GM19099 (cell line): ENCODE data around the gene SORBS1.

Experiments
- POLR2A ChIP-seq: IDR thresholded peaks from 3 replicates; pipeline ENCODE4 v1.6.1; 2011; ENCODE audit warnings: low read depth; ENCODE audit not compliant: insufficient read length; ENCODE audit errors: extremely low read depth

SORBS1 gene

DNA sequence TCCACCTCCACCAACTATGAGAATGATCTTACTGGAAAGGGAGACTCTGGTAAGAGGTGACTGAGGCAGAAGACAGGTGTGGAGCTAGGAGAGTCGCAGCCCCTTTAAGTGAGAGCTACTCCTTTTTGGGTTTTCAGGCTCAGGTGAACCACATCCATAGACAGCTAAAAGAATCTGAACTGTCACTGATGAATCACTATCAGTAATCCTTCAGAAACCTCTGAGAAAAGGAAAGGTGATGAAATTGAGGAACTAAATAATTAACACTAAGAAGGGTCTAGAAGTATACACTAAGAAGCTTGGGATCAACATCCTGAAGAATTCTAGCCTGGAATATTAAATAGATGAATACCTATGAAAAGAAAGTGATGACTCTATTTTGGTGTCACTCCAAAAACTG is 83.0 kb downstream of the SORBS1 start:
- TF ChIP-seq POLR2A = no peak

DNA sequence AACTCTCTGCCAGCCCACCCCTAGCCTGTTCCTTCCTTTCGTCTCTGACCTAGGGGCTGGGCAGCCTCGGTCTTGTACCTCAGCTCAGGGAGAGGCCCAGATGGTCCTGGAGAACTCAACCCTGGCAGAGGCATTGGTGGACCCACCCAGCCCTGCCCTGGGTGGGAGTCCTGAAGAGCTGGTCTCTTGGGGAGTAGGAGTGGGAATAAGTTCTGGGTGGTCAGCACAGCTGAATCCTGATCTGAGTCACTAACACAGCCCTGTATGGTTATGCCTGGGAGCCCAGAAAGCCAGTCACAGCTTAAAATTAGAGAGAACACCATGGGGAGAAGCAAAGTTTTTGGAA is 84.0 kb downstream of the SORBS1 start:
- TF ChIP-seq POLR2A = no peak

DNA sequence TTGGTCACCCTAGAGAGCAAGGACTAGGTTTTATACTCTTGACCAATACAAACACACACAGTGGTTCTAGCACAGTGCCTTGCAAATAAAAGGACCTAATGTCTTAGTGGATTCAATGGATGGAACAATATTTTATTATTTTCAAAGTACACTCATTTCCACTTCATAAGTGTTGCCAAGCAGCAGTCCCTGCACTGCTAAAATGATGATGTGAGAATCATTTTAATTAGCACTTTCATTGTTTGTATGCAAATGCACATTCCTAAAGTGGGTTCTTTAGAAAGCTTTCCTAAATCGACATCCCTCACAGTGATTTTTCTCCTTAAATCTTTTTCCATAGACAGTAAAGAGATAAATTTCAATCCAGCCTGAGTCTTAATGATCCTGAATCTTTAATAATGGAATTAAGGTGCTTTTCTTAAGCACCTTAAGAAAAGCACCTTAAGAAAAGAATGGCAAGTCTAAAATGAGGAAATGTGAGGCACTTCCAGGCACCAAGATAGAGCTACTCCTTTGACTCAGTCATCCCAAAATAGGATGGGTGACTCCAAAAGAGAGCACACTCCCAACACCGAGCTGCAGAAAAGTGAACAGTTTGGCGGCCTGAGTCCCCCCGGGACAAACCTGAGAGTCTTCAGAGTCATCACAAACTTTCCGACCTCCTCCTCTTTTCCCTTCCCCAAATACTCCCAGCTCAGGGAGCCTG is 84.5 kb downstream of the SORBS1 start:
- no peak for TF ChIP-seq POLR2A

DNA sequence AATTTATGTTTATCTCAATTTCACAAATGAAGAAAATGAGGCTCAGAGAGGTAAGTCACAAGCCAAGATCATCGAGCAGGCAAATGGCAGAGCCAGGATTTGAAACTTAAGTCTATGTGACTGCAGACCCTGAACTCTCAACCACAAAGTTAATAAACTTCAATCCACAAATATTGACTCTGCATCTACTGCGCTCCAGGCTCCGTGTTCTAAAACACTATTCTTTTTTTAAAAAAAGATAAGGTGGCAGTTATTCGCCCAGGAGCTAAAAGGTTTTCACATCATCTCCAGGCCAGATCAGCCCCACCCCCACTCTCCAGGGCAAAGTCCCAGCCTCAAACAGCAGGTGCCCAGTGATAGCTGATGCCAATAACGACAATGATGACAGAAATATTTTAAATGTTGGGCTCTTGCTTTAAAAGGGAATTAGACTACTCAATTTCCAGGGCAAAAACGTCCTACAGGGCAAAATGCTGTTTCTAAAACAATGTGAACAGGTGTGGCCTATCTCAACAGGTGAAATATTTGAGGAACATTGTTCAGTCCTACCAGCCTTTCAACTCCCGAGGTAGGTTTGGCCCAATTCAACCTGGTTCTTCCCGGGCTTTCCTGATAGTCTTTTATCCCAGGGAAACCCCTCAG is 85.2 kb downstream of the SORBS1 start:
- no peak for TF ChIP-seq POLR2A

DNA sequence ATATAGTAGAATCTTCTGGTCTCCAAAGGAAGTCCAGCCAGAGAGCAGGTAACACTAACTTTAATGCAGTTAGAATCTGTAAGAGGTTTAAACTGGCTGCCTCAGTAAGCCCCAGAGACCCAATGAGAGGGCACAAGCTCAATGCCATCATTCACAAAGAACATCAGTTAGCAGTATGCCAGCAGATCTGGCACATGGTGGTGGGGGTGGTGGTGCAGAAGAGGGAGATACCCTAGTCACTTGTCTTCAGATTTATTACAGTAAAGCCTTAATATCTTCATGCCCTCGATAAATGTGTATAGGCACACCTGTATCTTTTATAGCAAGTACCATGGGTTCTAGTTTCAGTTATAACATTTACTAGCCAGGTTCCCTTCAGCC is 86.2 kb downstream of the SORBS1 start:
- TF ChIP-seq POLR2A = no peak

DNA sequence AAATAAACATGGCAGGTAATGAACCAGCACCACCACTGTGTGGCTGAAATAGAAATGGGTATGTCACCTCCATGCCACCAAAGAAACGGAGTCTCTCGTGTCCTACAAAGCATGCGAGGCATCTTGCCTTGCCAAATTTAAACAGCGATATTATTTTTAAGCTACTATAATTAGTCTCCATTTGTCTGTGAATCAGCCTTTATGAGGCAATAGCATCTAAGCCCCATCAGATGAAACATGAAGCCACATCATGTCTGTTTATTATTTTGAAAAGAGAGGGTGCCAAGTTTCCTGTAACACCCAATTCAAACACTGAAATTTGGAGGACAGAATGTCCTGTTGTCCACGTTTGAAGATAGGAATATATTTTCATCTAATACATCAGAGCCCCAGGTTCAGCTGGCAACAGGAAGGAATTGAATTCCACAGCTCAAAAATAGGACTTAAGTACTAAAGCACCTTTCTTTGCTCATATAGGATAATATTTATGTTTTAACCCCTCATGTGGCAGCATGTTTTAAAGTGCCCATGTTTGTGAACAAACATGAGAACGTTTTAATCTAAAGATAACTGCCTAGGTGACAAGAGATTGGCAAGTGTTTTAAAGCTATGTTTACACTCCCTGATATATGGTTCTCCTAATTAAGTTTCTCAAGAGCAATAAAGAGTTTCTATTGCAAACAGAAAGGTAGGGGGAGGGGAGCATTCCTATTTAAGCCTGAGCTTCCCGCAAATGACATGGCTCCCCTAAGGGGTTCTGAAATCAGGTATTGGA is 86.8 kb downstream of the SORBS1 start:
- TF ChIP-seq POLR2A = no peak

DNA sequence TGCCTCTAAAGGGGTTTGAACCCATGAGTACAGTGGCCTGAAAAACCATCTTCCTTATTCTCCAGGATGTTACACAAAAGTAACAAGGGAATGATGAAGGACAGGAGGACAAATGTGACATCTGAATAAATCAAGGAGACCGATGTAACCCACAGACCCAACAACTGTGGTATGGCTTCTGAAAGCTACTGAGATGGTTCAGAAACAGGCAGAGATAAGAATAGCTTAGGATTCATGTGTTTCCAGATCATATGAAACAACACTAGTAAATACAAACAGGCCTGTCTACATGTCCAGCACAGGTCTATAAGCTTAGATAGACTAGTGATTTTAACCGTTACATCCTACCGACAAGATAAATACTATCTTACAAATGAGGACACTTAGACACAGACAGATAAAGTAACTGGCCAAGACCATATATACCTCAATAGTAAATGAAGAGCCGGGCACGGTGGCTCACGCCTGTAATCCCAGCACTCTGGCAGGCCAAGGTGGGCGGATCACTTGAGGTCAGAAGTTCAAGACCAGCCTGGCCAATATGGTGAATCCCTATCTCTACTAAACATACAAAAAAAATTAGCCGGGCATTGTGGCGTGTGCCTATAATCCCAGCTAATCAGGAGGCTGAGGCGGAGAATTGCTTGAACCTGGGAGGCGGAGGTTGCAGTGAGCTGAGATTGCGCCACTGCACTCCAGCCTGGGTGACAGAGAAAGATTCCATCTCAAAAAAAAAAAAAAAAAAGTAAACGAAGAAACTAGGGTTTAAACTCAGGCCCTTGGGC is 88.7 kb downstream of the SORBS1 start:
- TF ChIP-seq POLR2A = no peak

DNA sequence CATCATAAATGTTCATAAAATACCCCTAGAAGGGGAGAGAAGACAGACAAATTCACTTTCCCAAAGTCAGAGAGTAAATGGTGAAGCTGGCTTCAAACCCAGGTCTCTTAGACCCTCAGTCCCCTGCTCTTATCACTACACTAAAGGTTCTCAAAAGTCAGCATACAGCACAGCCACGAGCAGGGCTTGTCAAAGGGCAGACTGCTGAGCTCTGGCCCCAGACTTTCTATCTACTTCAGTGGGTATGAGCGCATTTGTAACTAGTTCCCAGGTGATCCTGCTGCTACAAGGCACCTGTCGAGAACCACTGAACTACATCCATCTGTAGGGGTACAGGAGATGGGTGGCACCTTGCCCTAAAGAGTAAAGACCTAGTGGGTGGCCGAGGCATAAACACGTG is 91.5 kb downstream of the SORBS1 start:
- no peak for TF ChIP-seq POLR2A

DNA sequence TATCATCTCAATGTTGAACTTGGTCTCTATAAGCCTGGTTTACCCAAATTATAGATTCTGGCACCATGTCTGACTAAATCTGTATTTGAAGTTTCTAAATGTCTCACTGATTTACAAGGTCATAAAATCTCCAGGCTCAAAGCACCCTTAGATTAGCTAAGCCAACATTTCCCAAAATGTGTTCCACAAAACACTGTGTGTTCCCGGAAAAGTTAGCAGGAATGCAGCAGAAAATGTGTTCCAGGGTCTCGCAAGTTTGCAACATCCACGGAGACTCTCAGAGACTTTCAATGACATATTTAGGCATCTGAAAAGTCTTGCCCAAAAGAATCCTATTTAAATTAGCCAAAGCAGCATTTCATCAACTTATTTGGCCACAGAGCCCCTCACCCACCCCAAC is 91.9 kb downstream of the SORBS1 start:
- TF ChIP-seq POLR2A = no peak

DNA sequence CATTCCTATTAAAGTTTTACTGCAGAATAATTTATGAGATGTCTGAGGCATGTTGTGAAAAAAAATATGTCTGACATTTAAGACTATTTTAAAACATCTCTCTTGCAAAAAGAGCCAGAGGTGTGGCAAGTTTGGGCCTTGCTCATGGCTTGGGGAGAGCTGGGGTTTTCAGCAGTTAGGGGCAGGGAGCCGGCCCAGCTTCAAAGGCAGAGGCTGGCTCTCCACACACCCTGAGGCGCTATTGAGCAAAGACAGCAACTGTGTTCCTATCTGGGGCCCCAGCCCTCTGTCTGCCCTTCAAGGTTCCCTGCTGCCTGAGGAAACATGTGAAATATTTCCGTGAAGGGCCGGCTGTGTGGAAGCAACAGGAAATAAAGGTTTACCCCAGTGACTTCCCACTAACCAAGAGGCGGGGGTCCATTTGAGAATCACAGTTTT is 94.0 kb downstream of the SORBS1 start:
- no peak for TF ChIP-seq POLR2A

DNA sequence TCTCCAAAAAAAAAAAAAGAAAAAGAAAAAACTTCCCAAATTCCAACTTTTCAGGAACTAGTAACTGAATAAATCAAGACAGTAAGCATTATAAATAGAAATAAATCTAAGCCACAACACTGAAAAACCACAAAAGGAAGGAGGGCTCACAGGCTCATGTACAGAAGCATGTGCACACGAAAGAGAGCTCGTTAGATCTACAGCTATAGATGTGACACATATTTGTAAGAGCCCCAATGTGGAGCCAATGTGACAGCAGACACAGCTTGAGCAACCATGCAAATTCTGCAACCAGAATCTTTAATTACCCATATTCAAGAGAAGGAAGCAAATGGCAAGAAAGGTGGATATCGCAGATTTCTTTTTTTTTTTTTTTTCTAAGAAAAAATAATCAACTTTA is 94.7 kb downstream of the SORBS1 start:
- no peak for TF ChIP-seq POLR2A

DNA sequence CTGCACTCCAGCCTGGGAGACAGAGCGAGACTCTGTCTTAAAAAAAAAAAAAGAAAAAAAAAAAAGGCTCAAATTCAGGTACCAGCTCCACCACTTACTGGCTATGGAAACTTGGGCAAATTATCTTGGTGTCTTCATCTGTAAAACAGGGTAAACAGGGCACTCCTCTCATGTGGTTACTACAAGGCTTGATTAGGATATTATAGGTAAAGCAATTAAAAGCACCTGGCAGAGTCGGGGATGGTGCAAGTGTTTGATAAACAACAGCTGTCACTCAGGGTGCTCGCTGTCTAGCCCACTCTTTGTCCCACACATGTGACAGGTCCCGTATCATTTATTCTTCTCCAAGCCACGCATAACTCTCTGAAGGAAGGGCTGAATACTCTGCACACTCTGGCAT is 96.9 kb downstream of the SORBS1 start:
- TF ChIP-seq POLR2A = no peak

DNA sequence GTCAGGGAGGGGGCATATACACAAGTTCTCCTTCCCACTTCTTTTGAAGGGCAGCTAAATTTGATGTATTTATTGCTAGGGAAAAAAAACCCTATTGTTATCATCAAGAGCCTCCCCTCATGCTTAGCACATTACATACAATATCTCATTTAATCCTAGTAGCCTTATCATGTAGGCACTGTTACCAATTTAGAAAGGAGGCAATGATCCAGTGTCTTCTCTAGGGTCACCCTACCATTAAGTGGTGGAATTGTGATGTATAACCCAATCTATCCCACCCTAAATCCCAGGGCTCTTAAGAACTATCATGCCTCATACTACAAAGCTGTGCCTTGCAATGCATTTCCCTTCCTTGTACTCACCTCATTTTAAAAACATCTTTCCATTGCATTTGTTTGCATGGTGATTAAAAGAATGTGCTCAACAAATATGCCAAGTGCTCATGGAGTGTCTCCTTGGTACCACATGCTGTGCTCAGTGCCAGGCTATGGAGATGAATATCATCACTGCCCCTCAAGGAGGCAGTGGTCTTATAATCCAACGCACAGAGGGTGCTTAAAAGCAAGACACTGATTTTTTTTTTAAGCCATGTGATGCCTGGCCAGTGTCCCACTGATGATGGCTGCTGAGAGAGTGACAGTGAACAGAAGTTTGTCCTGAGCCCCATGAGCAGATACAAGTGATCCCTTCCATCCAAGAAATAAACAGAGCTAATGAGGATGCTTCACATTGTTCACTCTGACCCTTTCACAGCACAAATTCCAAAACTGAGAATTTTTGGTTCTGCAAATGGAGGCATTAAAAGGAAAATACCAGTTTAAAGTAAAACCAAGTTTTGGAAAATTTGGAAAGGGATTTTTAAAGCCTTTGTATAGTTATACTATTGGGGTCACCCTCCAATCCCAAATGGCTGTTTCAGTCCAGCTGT is 98.2 kb downstream of the SORBS1 start:
- no peak for TF ChIP-seq POLR2A

DNA sequence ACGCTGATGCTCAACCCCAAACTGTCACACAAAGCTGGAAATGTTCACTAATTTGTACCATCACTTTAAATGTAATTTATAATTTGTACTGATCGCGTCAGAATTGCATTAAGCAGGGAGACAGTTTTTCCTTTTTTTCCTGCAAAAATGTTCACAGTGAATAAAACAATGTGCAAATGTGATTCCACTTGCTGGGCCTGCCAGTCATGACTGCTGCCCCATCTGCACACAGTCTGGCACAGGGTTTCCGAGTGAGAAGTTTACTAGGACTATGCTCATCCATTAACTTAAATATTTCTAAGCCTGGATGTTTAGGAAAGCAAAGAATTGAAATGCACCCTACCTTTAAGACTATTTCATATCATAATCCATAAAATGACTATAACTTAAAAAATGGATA is 99.6 kb downstream of the SORBS1 start:
- no peak for TF ChIP-seq POLR2A
